Measurements from ENCODE around the gene ZNF789. TPM values are rescaled to one million over a fixed set of nuclear protein-coding genes. Genes with fewer than 3 reads are reported as not detected.
"Not testable (repeated sequence)": the region's sequence is repeated elsewhere in the genome, so short reads cannot be mapped to it uniquely, and the experiment has no call there.

Gene ZNF789
- total RNA-seq, 1 donor from 2014 or later, result 14.5 TPM

DNA sequence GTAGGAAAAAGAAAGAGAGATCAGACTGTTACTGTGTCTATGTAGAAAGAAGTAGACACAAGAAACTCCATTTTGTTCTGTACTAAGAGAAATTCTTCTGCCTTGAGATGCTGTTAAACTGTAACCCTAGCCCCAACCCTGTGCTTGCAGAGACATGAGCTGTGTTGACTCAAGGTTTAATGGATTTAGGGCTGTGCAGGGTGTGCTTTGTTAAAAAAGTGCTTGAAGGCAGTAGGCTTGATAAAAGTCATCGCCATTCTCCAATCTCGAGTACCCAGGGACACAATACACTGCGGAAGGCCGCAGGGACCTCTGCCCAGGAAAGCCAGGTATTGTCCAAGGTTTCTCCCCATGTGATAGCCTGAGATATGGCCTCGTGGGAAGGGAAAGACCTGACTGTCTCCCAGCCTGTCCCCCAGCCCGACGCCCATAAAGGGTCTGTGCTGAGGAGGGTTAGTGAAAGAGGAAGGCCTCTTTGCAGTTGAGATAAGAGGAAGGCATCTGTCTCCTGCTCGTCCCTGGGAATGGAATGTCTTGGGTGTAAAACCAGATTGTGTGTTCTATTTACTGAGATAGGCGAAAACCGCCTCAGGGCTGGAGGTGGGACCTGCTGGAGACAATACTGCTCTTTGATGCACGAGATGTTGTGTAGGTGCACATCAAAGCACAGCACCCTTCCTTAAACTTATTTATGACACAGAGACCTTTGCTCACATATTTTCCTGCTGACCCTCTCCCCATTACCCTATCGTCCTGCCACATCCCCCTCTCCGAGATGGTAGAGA is 40.7 kb upstream of the ZNF789 start:
- not testable (repeated sequence) for H3K27me3 ChIP-seq; H3K27ac ChIP-seq; H3K4me1 ChIP-seq; H3K4me3 ChIP-seq; H3K9me3 ChIP-seq; DNase-seq (ENCODE audit: extremely low spot score in 2 of 2)
- intact Hi-C loops (cut with DNase I), result loop anchor here (1.0 kb wide), 1 partner anchor 26 kb away; no protein-coding TSS in a partner anchor
- peak in 1 of 2 donors; percentile 21 for TF ChIP-seq POLR2AphosphoS5 (IDR thresholded peaks at IDR 0.05; ENCODE audit: insufficient read depth in 1 of 2, low read depth in 1 of 2)
- peaks cover 0 to 47% of the 10 kb centered on the region in 2 donors for H3K36me3 ChIP-seq

DNA sequence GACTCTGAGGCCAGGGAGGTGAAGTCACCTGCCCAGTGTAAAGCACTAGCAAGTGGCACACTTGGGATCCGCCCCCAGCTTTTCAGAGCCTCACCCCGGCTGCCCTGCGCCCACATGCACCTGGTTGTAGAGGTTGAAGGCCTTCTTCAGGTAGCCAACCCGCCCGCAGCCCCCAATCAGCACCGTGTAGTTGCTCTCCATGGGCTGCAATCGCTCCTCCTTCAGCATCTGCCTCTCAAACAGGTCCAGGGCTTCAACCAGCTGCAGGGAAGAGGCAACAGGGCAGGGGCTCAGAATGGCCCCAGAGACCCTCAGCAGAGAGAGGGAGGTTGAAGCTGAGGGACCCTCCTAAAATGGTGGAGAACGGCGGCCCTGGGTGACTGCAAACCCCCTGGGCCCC is 39.5 kb upstream of the ZNF789 start:
- Histone ChIP-seq H3K9me3 (no peaks in the 10 kb centered on the region), H3K4me1 (peaks cover 13% of the 10 kb centered on the region), H3K36me3 (peaks cover 0 to 44% of the 10 kb centered on the region in 2 donors)

DNA sequence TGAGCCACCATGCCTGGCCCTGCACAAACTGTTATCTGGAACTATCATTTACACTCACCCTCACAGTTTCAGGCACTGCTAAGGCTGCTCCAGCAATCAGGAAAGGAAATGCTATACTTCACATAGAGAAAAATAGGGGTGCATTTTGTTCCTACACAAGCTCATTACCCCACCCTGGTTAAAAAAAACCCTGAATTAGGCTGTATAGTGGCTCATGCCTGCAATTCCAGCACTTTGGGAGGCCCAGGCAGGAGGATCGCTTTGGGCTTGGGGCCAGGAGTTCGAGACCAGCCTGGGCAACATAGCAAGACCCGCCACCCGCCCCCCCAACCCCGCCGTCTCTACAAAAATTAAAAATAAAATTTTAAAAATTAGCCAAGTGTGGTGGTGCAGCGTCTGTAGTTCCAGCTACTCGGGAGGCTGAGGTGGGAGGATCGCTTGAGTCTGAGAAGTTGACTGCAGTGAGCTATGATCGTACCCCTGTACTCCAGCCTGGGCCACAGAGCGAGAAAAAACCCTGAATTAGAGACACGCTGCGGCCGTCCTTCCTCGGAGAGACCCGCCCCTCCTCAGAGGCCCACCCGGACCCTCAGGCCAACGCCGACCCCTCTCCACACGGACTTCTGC is 34.6 kb upstream of the ZNF789 start:
- Histone ChIP-seq H3K4me1 (peaks cover 50% of the 10 kb centered on the region), H3K9me3 (no peaks in the 10 kb centered on the region), H3K27ac (peak overlapping the region; percentile 90), H3K36me3 (peaks cover 0 to 24% of the 10 kb centered on the region in 2 donors), H3K27me3 (no peaks in the 10 kb centered on the region), H3K4me3 (peak overlapping the region; percentile 91 to 99)
- TF ChIP-seq POLR2AphosphoS5 (IDR thresholded peaks at IDR 0.05; ENCODE audit: insufficient read depth in 1 of 2, low read depth in 1 of 2), result no peak
- TF ChIP-seq POLR2A (IDR thresholded peaks at IDR 0.05), result no peak
- TF ChIP-seq, protein P1, sequence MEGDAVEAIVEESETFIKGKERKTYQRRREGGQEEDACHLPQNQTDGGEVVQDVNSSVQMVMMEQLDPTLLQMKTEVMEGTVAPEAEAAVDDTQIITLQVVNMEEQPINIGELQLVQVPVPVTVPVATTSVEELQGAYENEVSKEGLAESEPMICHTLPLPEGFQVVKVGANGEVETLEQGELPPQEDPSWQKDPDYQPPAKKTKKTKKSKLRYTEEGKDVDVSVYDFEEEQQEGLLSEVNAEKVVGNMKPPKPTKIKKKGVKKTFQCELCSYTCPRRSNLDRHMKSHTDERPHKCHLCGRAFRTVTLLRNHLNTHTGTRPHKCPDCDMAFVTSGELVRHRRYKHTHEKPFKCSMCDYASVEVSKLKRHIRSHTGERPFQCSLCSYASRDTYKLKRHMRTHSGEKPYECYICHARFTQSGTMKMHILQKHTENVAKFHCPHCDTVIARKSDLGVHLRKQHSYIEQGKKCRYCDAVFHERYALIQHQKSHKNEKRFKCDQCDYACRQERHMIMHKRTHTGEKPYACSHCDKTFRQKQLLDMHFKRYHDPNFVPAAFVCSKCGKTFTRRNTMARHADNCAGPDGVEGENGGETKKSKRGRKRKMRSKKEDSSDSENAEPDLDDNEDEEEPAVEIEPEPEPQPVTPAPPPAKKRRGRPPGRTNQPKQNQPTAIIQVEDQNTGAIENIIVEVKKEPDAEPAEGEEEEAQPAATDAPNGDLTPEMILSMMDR (IDR thresholded peaks at IDR 0.05), result no peak
- DNase-seq (ENCODE audit: extremely low spot score in 2 of 2), result no peak
- intact Hi-C loops (cut with DNase I), result no loop called here

More for the DNA sequence above, 39.5 kb upstream of the ZNF789 start:
- DNase-seq (ENCODE audit: extremely low spot score in 2 of 2), result no peak
- TF ChIP-seq, protein P1 (IDR thresholded peaks at IDR 0.05), result no peak
- TF ChIP-seq POLR2AphosphoS5 (IDR thresholded peaks at IDR 0.05; ENCODE audit: insufficient read depth in 1 of 2, low read depth in 1 of 2) (no peak), POLR2A (IDR thresholded peaks at IDR 0.05) (no peak)
- intact Hi-C loops (cut with DNase I), result no loop called here
- H3K4me3 ChIP-seq, result no peak overlapping the region
- H3K27ac ChIP-seq, result no peak overlapping the region
- H3K27me3 ChIP-seq, result no peaks in the 10 kb centered on the region

DNA sequence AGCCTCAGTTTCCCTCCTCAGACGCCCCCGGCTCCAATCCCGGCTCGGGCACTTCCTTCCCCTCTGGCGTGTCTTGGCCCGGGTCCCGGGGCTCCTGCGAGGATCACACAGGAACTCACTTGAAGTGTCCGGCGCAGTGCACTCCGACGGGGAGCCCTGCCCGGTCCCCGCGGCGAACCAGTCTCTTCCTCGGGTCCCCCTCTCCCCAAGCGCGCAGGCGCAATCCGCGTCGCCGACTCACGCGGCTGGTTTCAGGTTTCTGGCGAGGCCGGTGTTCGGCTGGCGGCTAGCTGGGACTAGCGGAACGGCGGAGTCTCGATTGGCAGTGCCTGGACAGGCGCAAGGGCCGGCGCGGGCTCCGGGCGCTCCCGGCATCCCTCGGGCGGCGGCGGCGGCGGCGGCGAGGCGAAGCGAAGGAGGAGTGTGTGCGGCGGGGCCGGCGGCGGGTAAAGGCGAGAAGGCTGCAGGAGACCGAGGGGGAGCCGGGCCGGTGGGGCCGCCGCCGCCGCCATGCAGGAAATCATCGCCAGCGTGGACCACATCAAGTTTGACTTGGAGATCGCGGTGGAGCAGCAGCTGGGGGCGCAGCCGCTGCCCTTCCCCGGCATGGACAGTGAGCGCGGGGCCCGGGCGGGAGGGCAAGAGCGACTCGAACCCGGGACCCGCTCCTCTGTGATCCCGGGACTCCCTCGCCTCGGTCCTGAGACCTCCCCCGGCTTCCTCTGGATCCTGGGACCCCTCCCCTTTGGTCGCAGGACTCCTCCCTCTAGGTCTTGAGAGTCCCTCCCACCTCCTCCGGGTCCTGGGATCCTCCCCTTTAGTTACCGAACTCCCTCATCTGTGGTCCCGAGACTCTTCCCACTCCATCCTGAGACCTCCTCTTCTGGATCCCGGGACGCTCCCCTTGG is 33.9 kb upstream of the ZNF789 start, which contains the start of the genes CPSF4 and PTCD1:
TSS of gene CPSF4 (plus strand) at position 371 of the 908 bp plus-strand sequence. CDS start at position 511, 140 bp downstream.
TSS of gene PTCD1 (minus strand) at position 226 of the 908 bp plus-strand sequence. CDS start 3,556 bp downstream, outside the sequence.
- H3K36me3 ChIP-seq, result peaks cover 0 to 16% of the 10 kb centered on the region in 2 donors
- intact Hi-C loops (cut with DNase I), result no loop called here
- TF ChIP-seq, protein P1 (IDR thresholded peaks at IDR 0.05), result no peak
- TF ChIP-seq POLR2A (IDR thresholded peaks at IDR 0.05), result peak in 1 of 2 donors; percentile 64
- peak; percentile 73 to 77 for TF ChIP-seq POLR2AphosphoS5 (IDR thresholded peaks at IDR 0.05; ENCODE audit: insufficient read depth in 1 of 2, low read depth in 1 of 2)
- peaks cover 50% of the 10 kb centered on the region for H3K4me1 ChIP-seq
- peak; percentile 93 to 97 for DNase-seq (ENCODE audit: extremely low spot score in 2 of 2)
- H3K9me3 ChIP-seq, result no peaks in the 10 kb centered on the region
- H3K27ac ChIP-seq, result peak within 1 kb of the TSS; percentile 90
- no peaks in the 10 kb centered on the region for H3K27me3 ChIP-seq
- H3K4me3 ChIP-seq, result peak within 1 kb of the TSS; percentile 91 to 99

DNA sequence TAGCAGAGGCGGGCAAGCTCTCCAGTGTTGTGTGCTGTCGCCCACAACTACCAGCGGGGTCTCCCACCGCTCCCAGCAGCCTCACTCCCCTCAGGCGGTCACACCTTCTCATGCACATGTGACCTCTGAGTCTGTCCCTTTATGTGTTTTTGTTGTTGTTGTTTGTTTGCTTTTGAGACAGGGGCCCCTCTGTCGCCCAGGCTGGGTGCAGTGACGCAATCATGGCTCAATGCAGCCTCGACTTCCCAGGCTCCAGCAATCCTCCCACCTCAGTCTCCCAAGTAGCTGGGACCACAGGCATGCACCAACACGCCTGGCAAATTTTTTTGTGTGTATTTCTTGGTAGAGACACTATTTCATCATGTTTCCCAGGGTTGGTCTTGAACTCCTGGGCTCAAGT is 32.5 kb upstream of the ZNF789 start:
- no peaks in the 10 kb centered on the region for H3K27me3 ChIP-seq
- intact Hi-C loops (cut with DNase I), result no loop called here
- TF ChIP-seq, protein P1 (IDR thresholded peaks at IDR 0.05), result no peak
- no peak for TF ChIP-seq POLR2AphosphoS5 (IDR thresholded peaks at IDR 0.05; ENCODE audit: insufficient read depth in 1 of 2, low read depth in 1 of 2)
- no peak for TF ChIP-seq POLR2A (IDR thresholded peaks at IDR 0.05)
- H3K36me3 ChIP-seq, result peaks cover 0 to 13% of the 10 kb centered on the region in 2 donors
- no peak for DNase-seq (ENCODE audit: extremely low spot score in 2 of 2)
- peaks cover 50% of the 10 kb centered on the region for H3K4me1 ChIP-seq
- no peaks in the 10 kb centered on the region for H3K9me3 ChIP-seq
- H3K27ac ChIP-seq, result no peak overlapping the region
- peak overlapping the region; percentile 91 to 99 for H3K4me3 ChIP-seq

Data from vagina (tissue), 2 donors.